H1 (cell line): ENCODE measurements around the gene TMEM131L. TPM values are rescaled to one million over a fixed set of nuclear protein-coding genes. Genes with fewer than 3 reads are reported as not detected.

ENCODE experiments used
- CTCF ChIA-PET: fragments of 300-600 bp; sonication (Branson Sonifier 250); formaldehyde crosslinking; loops from one replicate; lab custom pipeline; 2021; ENCODE audit not compliant: partially characterized antibody; lab: Charles Lee
- POLR2A ChIA-PET: fragments of 300-600 bp; sonication (Branson Sonifier 250); formaldehyde crosslinking; loops from one replicate; lab custom pipeline; 2021; ENCODE audit warnings: inconsistent platforms; ENCODE audit not compliant: partially characterized antibody; lab: Charles Lee
- DNase-seq, 2 experiments: peaks; one replicate each; pipeline versions ENCODE4 v3.0.0 to v3.0.0-alpha.2; 2010 to 2022; ENCODE audit warnings: low spot score in 2 of 2, low read depth in 1 of 2, mixed read lengths in 1 of 2
- FAIRE-seq: peaks from 2 replicates; lab custom pipeline; 2011; peaks lifted over from hg19 to GRCh38; lab: Jason Lieb, UNC
- H2AFZ ChIP-seq: 2 replicates; pipeline ENCODE4 v1.8.1; 2012; ENCODE audit warnings: low read length, inconsistent platforms
- H2AK5ac ChIP-seq: 2 replicates; pipeline ENCODE4 v1.6.1; 2013; ENCODE audit warnings: low read depth, low read length
- H2BK120ac ChIP-seq: replicated peaks from 2 replicates; pipeline ENCODE3; 2013; ENCODE audit warnings: low read depth, low read length, inconsistent platforms
- H2BK12ac ChIP-seq: 2 replicates; pipeline ENCODE4 v1.6.1; 2013; ENCODE audit warnings: low read depth, low read length
- H2BK15ac ChIP-seq: 2 replicates; pipeline ENCODE4 v1.6.1; 2013; ENCODE audit warnings: low read length
- H2BK20ac ChIP-seq: 2 replicates; pipeline ENCODE4 v1.6.1; 2013; ENCODE audit warnings: low read length
- H2BK5ac ChIP-seq: 2 replicates; pipeline ENCODE4 v1.6.1; 2013; ENCODE audit warnings: low read depth, low read length
- H3K14ac ChIP-seq: 2 replicates; pipeline ENCODE4 v1.6.1; 2013; ENCODE audit warnings: inconsistent platforms; ENCODE audit not compliant: insufficient read length
- H3K18ac ChIP-seq: 2 replicates; pipeline ENCODE4 v1.6.1; 2013; ENCODE audit warnings: low read length; ENCODE audit errors: extremely low read depth
- H3K23ac ChIP-seq: 2 replicates; pipeline ENCODE4 v1.6.1; 2013; ENCODE audit warnings: inconsistent platforms; ENCODE audit not compliant: insufficient read length
- H3K23me2 ChIP-seq: 2 replicates; pipeline ENCODE4 v1.6.1; 2013; ENCODE audit warnings: low read depth, low read length
- H3K27ac ChIP-seq: 2 replicates; pipeline ENCODE4 v1.6.1; 2011; ENCODE audit warnings: low read depth, low read length, inconsistent platforms
- H3K27me3 ChIP-seq, 4 experiments: replicated peaks in 1 of 4; 1 replicate in 1 of 4; 2 replicates in 3 of 4; pipeline versions ENCODE4 v1.6.1 to v1.8.1; 2011 to 2013; ENCODE audit warnings: low read length in 3 of 4, mild to moderate bottlenecking in 3 of 4, inconsistent platforms in 2 of 4, mixed read lengths in 2 of 4, moderate library complexity in 1 of 4; ENCODE audit not compliant: control insufficient read depth in 3 of 4, insufficient read depth in 3 of 4; ENCODE audit errors: extremely low read depth in 1 of 4
- H3K36me3 ChIP-seq, 4 experiments: 2 replicates each; pipeline versions ENCODE4 v1.6.1 to v1.8.1; 2011 to 2013; ENCODE audit warnings: mild to moderate bottlenecking in 4 of 4, low read length in 3 of 4, moderate library complexity in 2 of 4, control low read depth in 1 of 4, inconsistent platforms in 1 of 4; ENCODE audit not compliant: insufficient read depth in 4 of 4, control insufficient read depth in 2 of 4
- H3K4ac ChIP-seq: replicated peaks from 2 replicates; pipeline ENCODE3; 2013; ENCODE audit warnings: low read length, low read depth, mixed read lengths, inconsistent platforms; ENCODE audit not compliant: insufficient read length
- H3K4me1 ChIP-seq, 4 experiments: replicated peaks in 1 of 4; 1 replicate in 1 of 4; 2 replicates in 3 of 4; pipeline versions ENCODE4 v1.6.1 to v1.8.1; 2011 to 2013; ENCODE audit warnings: low read length in 3 of 4, inconsistent platforms in 2 of 4, mixed read lengths in 1 of 4; ENCODE audit not compliant: insufficient read depth in 4 of 4, control insufficient read depth in 3 of 4
- H3K4me2 ChIP-seq, 2 experiments: 2 replicates each; pipeline versions ENCODE4 v1.6.1 to v1.8.1; 2011 to 2013; ENCODE audit warnings: low read depth in 2 of 2, low read length in 2 of 2, control low read depth in 1 of 2, inconsistent platforms in 1 of 2, mild to moderate bottlenecking in 1 of 2; ENCODE audit not compliant: insufficient read depth in 1 of 2
- H3K4me3 ChIP-seq, 4 experiments: fragments of 200-600, 300-600 bp in 1 of 4; sonication (generic), shearing (Covaris generic), sonication (Bioruptor Twin) in 1 of 4; 2 replicates each; pipeline versions ENCODE4 v1.5.1 to v1.8.1; 2011 to 2016; ENCODE audit warnings: low read length in 4 of 4, low read depth in 3 of 4, control low read depth in 2 of 4, inconsistent platforms in 2 of 4, mild to moderate bottlenecking in 2 of 4, mixed read lengths in 1 of 4, moderate library complexity in 1 of 4; ENCODE audit not compliant: insufficient read depth in 2 of 4; ENCODE audit errors: extremely low read depth in 1 of 4
- H3K56ac ChIP-seq: replicated peaks from 2 replicates; pipeline ENCODE3; 2013; ENCODE audit warnings: low read depth, mild to moderate bottlenecking, mixed read lengths, low read length, inconsistent platforms; ENCODE audit not compliant: insufficient read length
- H3K79me1 ChIP-seq: 2 replicates; pipeline ENCODE4 v1.6.1; 2013; ENCODE audit warnings: low read depth, low read length, control low read depth
- H3K79me2 ChIP-seq, 2 experiments: 2 replicates each; pipeline versions ENCODE4 v1.6.1 to v1.8.1; 2012 to 2013; ENCODE audit warnings: low read length in 2 of 2, mild to moderate bottlenecking in 2 of 2, inconsistent platforms in 1 of 2; ENCODE audit not compliant: insufficient read depth in 2 of 2, control insufficient read depth in 1 of 2
- H3K9ac ChIP-seq, 4 experiments: replicated peaks in 1 of 4; 1 replicate in 1 of 4; 2 replicates in 3 of 4; pipeline versions ENCODE4 v1.6.1 to v1.8.1; 2011 to 2013; ENCODE audit warnings: low read depth in 3 of 4, low read length in 3 of 4, control low read depth in 2 of 4, mild to moderate bottlenecking in 2 of 4, moderate library complexity in 2 of 4, inconsistent platforms in 1 of 4; ENCODE audit errors: extremely low read depth in 1 of 4
- H3K9me3 ChIP-seq, 2 experiments: 2 replicates each; pipeline versions ENCODE4 v1.6.1 to v1.8.1; 2012 to 2013; ENCODE audit warnings: mild to moderate bottlenecking in 2 of 2, moderate library complexity in 2 of 2, control low read depth in 1 of 2, inconsistent platforms in 1 of 2, low read depth in 1 of 2, low read length in 1 of 2, mixed read lengths in 1 of 2; ENCODE audit not compliant: insufficient read depth in 2 of 2
- H4K20me1 ChIP-seq, 2 experiments: replicated peaks in 1 of 2; 2 replicates each; pipeline versions ENCODE3 to v1.8.1; 2011 to 2013; ENCODE audit warnings: inconsistent platforms in 2 of 2, low read length in 2 of 2, mild to moderate bottlenecking in 1 of 2; ENCODE audit not compliant: insufficient read depth in 2 of 2, control insufficient read depth in 1 of 2
- H4K5ac ChIP-seq: 2 replicates; pipeline ENCODE4 v1.6.1; 2013; ENCODE audit warnings: low read length, low read depth, mixed read lengths, inconsistent platforms; ENCODE audit not compliant: insufficient read length
- H4K8ac ChIP-seq: 2 replicates; pipeline ENCODE4 v1.8.0; 2013; ENCODE audit warnings: mild to moderate bottlenecking, moderate library complexity, low read length, inconsistent platforms; ENCODE audit not compliant: insufficient read depth; ENCODE audit errors: extremely low read depth
- H4K91ac ChIP-seq: replicated peaks from 2 replicates; pipeline ENCODE3; 2013; ENCODE audit warnings: low read length, mixed read lengths, inconsistent platforms; ENCODE audit not compliant: insufficient read length
- BACH1 ChIP-seq: IDR thresholded peaks from 2 replicates; pipeline ENCODE4 v1.6.1; 2012; ENCODE audit warnings: low read length, improper control_type of control experiment
- BRCA1 ChIP-seq: IDR thresholded peaks from 2 replicates; pipeline ENCODE4 v1.6.1; 2012; ENCODE audit warnings: low read depth, low read length, improper control_type of control experiment
- CTBP2 ChIP-seq: IDR thresholded peaks from 2 replicates; pipeline ENCODE4 v1.7.0; 2011; ENCODE audit warnings: borderline replicate concordance, mild to moderate bottlenecking, moderate library complexity, mixed read lengths, low read length; ENCODE audit not compliant: insufficient read depth, insufficient read length
- KDM4A ChIP-seq: IDR thresholded peaks from one replicate; pipeline ENCODE4 v1.7.1; 2012; ENCODE audit warnings: low read depth, mild to moderate bottlenecking, moderate library complexity, low read length, inconsistent platforms; ENCODE audit not compliant: severe bottlenecking
- NANOG ChIP-seq: IDR thresholded peaks from 2 replicates; pipeline ENCODE4 v1.6.1; 2011; ENCODE audit warnings: low read length, low read depth, mild to moderate bottlenecking, inconsistent platforms; ENCODE audit not compliant: insufficient read depth, poor library complexity, severe bottlenecking
- SAP30 ChIP-seq: fragments of 300-600 bp; sonication (generic); IDR thresholded peaks from 2 replicates; pipeline ENCODE4 v1.7.1; 2012; ENCODE audit warnings: low read length, moderate library complexity, mild to moderate bottlenecking, inconsistent platforms; ENCODE audit not compliant: insufficient read depth, insufficient replicate concordance
- TAF1 ChIP-seq: IDR thresholded peaks from 2 replicates; pipeline ENCODE4 v1.6.1; 2011; ENCODE audit warnings: mild to moderate bottlenecking, low read depth, low read length
- WGBS, 2 experiments: shearing (Covaris generic) in 1 of 2; methylation state at CpG; one replicate each; pipeline versions ENCODE4 v1.1.6 to v1.1.7; 2013 to 2015; ENCODE audit warnings: low lambda C conversion rate in 2 of 2, mixed read lengths in 2 of 2, inconsistent platforms in 1 of 2, low coverage in 1 of 2, missing lambda C conversion rate in 1 of 2; ENCODE audit not compliant: insufficient replicate concordance in 2 of 2, insufficient coverage in 1 of 2, insufficient read length in 1 of 2; ENCODE audit errors: extremely low coverage in 1 of 2, missing lambda C conversion rate in 1 of 2; 5-methylcytosine and 5-hydroxymethylcytosine counted together
- polyA plus RNA-seq, 7 experiments: library from polyadenylated mRNA; depleted of rRNA in 3 of 7; stranded (reverse) in 5 of 7; unstranded in 2 of 7; fragments of >200 nt in 5 of 7; fragments of 200-250 nt in 2 of 7; gene quantifications; 1 replicate in 5 of 7; 2 replicates in 1 of 7; 4 replicates in 1 of 7; pipeline versions ENCODE4 v1.2.1 to v1.2.3, GENCODE V29; 2011 to 2013; ENCODE audit warnings: missing spikeins in 2 of 7, mixed read lengths in 2 of 7
- total RNA-seq: library from RNA; stranded (reverse); fragmentation: NEBNext Ultra II Directional; extraction: Animal tissue kit (Norgen Biotek cat#: 25700); gene quantifications from 2 replicates; pipeline ENCODE4 v1.2.1, GENCODE V29; 2021

TMEM131L gene
- total and polyA plus RNA-seq, 2 of the 8 experiments (the other 6 are each of a cell fraction or from before 2014, with no cell fraction given) = 14.3 to 26.1 TPM

GRCh38 chr4:153426207-153426885, 39.8 kb upstream of the TMEM131L start:
- H3K9me3 ChIP-seq = no peaks in the 10 kb centered on the region
- H3K27ac ChIP-seq = no peak overlapping the region
- no peak overlapping the region for H4K91ac ChIP-seq
- CTCF ChIA-PET = interaction anchor here (0.7 to 1.0 kb wide), 2 partner anchors 40 to 217 kb away, joined by 3 read pairs; no protein-coding TSS in a partner anchor
- H3K23me2 ChIP-seq = no peaks in the 10 kb centered on the region
- no peak for DNase-seq
- H3K18ac ChIP-seq = no peak overlapping the region
- POLR2A ChIA-PET = no interaction called here
- no peak overlapping the region for H4K8ac ChIP-seq
- H2BK120ac ChIP-seq = no peak overlapping the region
- FAIRE-seq = no peak
- H3K4me3 ChIP-seq = no peak overlapping the region
- H3K36me3 ChIP-seq = no peaks in the 10 kb centered on the region
- no peaks in the 10 kb centered on the region for H3K4me1 ChIP-seq
- no peak overlapping the region for H2BK5ac ChIP-seq
- no peaks in the 10 kb centered on the region for H4K20me1 ChIP-seq
- no peak overlapping the region for H3K9ac ChIP-seq
- no peak overlapping the region for H3K4me2 ChIP-seq
- H3K23ac ChIP-seq = no peak overlapping the region
- no peak overlapping the region for H3K4ac ChIP-seq
- H3K79me2 ChIP-seq = no peaks in the 10 kb centered on the region
- no peak overlapping the region for H3K56ac ChIP-seq
- H2AK5ac ChIP-seq = no peak overlapping the region
- TF ChIP-seq NANOG (no peak), KDM4A (no peak), BACH1 (no peak), SAP30 (no peak), CTBP2 (no peak), TAF1 (no peak), BRCA1 (no peak)
- H3K14ac ChIP-seq = no peak overlapping the region
- no peak overlapping the region for H2BK12ac ChIP-seq
- H2AFZ ChIP-seq = no peak overlapping the region
- 93% methylated on average over 4 of the region's 4 CpGs; no CpG with 5 or more reads in 1 of the 2 experiments for WGBS, 2 experiments
- no peak overlapping the region for H4K5ac ChIP-seq
- H3K79me1 ChIP-seq = no peaks in the 10 kb centered on the region
- H2BK15ac ChIP-seq = no peak overlapping the region
- no peak overlapping the region for H2BK20ac ChIP-seq
- H3K27me3 ChIP-seq = no peaks in the 10 kb centered on the region
